WTC11 (cell line): ENCODE data around the gene USP50.

ENCODE experiments used
- ATF3 ChIP-seq: sonication (generic); formaldehyde crosslinking; conservative IDR thresholded peaks from 2 replicates; pipeline ENCODE4 v1.8.1; 2022; ENCODE audit warnings: mild to moderate bottlenecking, missing genetic modification reagents
- CTCF ChIP-seq: fragments of 200-600 bp; IDR thresholded peaks from 2 replicates; pipeline ENCODE4 v1.8.0; 2022; ENCODE audit warnings: antibody characterized with exemption
- MAX ChIP-seq: sonication (generic); formaldehyde crosslinking; IDR thresholded peaks from 2 replicates; pipeline ENCODE4 v1.8.0; 2022; ENCODE audit warnings: mild to moderate bottlenecking, missing genetic modification reagents
- NFE2L1 ChIP-seq: sonication (generic); formaldehyde crosslinking; IDR thresholded peaks from 2 replicates; pipeline ENCODE4 v1.8.1; 2023; ENCODE audit warnings: missing genetic modification reagents
- TCF7 ChIP-seq: sonication (generic); formaldehyde crosslinking; IDR thresholded peaks from 2 replicates; pipeline ENCODE4 v1.8.0; 2022; ENCODE audit warnings: mild to moderate bottlenecking, low read depth, missing genetic modification reagents, moderate library complexity
- USF1 ChIP-seq: sonication (generic); formaldehyde crosslinking; IDR thresholded peaks from 2 replicates; pipeline ENCODE4 v1.8.0; 2022; ENCODE audit warnings: mild to moderate bottlenecking, missing genetic modification reagents
- ZNF232 ChIP-seq: sonication (generic); formaldehyde crosslinking; IDR thresholded peaks from 2 replicates; pipeline ENCODE4 v1.8.0; 2022; ENCODE audit warnings: mild to moderate bottlenecking, missing genetic modification reagents

- TF ChIP-seq ZNF232 (CRISPR knock-in tag) (no peak), NFE2L1 (CRISPR knock-in tag) (no peak), CTCF (no peak), USF1 (CRISPR knock-in tag) (no peak), ATF3 (CRISPR knock-in tag) (no peak), TCF7 (CRISPR knock-in tag) (no peak), MAX (CRISPR knock-in tag) (no peak)
Measured at GRCh38 chr15:50558012-50558411, 11.5 kb upstream of the USP50 start.
